Measurements from ENCODE around the gene NR2F1-AS1.
"Not testable (repeated sequence)": the region's sequence is repeated elsewhere in the genome, so short reads cannot be mapped to it uniquely, and the experiment has no call there.

Gene NR2F1-AS1

GRCh38 chr5:93517828-93518227 lies 63.2 kb downstream of the NR2F1-AS1 start:
- DNase-seq, result no peak

DNA sequence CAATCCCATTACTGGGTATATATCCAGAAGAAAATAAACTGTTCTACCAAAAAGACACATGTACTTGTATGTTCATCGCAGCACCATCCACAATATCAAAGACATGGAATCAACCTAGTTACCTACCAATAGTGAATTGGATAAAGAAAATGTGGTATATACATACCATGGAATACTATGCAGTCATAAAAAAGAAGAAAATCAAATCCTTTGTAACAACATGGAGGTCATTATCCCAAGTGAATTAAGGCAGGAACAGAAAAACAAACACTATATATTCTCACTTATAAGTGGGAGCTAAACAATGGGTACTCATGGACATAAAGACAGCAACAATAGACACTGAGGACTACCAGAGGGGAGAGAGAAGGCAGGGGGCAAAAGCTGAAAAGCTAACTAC lies 67.7 kb downstream of the NR2F1-AS1 start:
- no peak for DNase-seq

DNA sequence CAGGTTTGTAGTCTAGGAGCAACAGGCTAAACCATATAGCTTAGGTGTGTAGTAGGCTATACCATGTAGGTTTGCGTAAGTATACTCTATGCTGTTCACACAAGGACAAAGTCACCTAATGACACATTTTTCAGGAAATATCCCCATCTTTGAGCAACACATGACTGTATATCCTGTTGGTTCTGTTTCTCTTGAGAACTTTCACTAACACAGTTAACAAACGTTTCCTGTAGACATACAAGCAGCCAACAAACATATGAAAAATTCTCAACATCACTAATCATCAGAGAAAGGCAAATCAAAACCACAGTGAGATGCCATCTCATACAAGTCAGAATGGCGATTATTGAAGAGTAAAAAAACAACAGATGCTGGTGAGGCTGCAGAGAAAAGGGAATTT lies 68.2 kb downstream of the NR2F1-AS1 start:
- DNase-seq, result no peak

DNA sequence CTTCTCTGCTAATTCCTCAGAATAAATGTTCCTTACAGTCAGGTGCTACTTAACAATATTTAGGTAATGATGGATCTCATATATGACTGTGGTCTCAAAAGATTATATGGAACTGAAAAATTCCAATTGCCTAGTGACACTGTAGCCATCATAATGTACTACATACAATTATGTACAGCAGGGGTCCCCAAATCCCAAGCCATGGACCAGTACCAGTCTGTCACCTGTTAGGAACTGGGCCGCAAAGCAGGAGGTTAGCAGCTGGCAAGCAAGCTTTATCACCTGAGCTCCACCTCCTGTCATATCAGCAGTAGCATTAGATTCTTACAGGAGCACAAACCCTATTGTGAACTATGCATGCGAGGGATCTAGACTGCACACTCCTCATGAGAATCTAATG lies 69.6 kb downstream of the NR2F1-AS1 start:
- DNase-seq, result no peak

DNA sequence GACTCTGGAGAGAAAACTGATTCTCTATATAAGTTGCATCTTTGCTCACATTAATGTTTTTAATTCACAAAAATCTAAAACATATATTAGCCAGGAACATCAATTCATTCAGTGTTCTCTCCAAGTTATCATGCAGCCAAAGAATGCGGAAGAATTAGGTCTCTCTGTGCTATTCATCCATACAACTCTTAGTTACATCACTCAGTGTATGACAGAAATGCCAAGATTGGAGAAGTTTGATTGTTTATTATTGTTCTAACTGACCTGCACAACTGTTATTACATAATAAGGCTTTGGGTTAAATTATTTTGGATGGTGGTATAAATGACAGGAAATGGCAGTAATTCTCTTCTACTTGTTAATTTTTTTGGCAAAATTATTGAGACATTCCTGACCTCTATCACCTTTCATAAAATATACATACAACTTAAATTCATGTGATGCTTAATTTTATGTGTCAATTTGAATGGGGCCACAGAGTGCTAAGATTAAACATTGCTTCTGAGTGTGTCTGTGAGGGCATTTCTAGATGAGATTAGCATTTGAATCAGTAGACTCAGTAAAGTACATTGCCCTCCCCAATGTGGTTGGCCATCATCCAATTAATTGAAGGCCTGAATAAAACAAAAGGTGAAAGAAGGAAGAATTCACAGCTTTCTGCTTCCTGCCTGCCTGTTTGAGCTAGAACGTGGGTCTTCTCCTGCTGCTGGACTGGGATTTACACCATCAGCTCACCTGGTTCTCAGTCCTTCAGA lies 70.2 kb downstream of the NR2F1-AS1 start:
- DNase-seq, result no peak

DNA sequence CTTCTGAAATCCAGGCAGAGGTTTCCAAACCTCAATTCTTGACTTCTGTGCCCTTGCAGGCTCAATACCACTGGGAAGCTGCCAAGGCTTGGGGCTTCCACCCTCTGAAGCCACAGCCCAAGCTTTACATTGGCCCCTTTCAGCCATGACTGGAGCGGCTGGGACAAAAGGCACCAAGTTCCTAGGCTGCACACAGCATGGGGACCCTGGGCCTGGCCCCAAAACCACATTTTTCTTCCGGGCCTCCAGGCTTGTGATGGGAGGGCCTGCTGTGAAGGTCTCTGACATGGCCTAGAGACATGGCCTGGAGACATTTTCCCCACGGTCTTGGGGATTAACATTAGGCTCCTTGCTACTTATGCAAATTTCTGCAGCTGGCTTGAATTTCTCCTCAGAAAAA lies 75.5 kb downstream of the NR2F1-AS1 start:
- DNase-seq, result not testable (repeated sequence)

DNA sequence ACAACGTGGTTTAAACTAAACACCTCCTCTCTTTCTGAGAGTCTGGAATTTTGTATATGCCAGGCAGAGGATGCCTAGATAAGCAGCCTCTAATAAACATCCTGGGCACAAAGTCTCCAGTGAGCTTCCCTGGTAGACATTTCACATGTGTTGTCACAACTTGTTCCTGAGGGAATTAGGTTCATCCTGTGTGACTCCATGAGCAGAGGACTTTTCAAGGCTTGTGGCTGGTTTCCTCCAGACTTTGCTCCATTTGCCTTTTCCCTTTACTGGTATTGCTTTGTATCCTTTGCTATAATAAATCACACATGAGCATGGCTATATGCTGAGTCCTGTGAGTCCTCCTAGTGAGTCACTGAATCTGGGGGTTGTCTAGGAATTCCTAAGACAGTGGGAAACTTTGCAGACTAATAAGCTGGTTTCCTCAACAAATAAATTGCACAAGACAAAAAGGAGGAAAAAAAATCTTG lies 77.4 kb downstream of the NR2F1-AS1 start:
- no peak for DNase-seq

DNA sequence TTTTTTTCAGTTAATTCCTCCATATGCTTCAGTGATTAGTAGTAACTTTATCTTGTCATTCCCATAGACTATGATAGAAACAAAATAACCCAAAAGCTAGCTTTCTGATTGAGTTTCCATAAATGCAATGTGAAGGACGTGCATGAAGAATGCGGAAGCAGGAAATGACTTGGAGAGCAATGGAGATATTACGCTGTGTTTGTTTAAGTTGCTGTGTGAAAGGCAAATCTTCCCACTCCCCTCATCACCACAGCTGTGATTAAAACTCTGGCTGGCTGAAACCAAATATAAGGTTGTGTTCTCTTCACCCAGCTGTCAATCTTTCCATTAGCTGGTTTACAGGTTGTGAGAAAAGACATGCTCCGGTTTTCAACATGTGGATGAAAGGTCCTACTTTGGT lies 83.9 kb downstream of the NR2F1-AS1 start:
- DNase-seq, result no peak

DNA sequence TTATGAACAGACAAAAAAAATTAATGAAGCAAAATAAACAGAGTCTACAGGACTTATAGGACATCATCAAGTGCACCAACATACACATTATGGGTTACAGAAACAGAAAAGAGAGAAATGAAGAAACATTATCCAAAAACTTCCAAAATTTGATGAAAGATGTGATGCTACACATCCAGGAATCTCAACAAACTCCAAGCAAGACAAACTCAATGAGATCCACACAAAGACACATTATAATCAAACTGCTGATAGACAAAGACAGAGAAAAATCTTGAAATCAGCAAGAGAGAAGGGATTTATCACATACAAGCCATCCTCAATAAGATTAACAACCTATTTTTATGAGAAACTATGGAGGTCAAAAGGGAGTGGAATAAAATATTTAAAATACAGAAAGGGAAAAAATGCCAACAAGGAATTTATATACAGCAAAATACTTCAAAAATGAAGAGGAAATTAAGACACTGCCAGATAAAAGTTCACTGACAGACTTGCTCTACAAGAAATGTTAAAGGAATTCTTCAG lies 101.0 kb downstream of the NR2F1-AS1 start:
- no peak for DNase-seq

DNA sequence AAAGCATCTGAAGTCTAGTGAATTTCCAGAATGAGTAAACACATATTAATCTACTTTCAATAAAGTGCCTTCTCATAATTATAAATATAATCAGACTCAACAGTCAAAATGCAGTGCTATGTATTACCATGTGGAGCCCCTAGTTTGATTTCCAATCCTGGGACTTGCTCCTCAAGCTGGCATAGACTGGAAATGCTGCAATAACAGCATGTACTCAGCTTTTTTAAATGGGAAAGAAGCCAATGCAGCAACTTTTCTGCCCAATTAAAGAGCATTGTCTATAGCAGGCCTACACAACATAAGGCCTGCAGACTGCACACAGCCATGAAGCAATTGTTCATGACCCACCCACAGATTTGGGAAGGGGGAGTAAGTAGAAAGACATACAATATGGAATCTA lies 103.2 kb downstream of the NR2F1-AS1 start:
- no peak for DNase-seq

GRCh38 chr5:93476251-93476742 lies 104.7 kb downstream of the NR2F1-AS1 start:
- no peak for DNase-seq

DNA sequence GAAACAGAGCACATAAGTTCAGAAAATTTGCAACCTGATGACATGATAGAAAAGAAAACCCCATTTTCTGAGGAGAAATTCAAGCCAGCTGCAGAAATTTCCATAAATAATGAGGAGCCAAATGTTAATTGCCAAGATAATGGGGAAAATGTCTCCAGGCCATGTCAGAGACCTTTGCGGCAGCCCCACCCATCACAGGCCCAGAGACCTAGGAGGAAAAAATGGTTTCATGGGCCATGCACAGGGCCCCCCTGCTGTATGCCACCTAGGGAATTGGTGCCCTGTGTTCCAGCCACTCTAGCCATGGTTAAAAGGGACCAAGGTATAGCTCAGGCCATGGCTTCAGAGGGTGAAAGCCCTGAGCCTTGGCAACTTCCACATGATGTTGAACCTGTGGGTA lies 118.1 kb downstream of the NR2F1-AS1 start:
- no peak for DNase-seq

DNA sequence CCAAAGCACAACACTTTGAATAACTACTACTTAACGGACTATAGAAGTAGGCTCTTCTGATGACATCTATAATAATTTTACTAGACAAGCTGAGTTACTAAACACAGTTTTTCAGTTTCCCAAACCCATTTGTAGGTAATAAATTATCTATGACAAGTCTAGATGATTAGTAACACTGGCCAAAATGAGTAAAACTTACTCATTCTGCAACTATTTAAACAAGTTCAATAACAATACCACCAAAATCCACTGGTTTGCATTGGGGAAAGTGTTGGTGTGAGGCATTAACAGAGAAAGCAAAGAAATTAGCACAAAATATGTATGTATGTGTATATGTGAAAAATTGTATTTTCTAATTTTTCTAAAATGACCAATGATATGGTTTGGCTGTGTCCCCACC lies 119.3 kb downstream of the NR2F1-AS1 start:
- DNase-seq, result no peak

GRCh38 chr5:93460286-93460685 lies 120.7 kb downstream of the NR2F1-AS1 start:
- no peak for DNase-seq

- not testable (repeated sequence) for DNase-seq
Observed at GRCh38 chr5:93456796-93457195, 124.2 kb downstream of the NR2F1-AS1 start.

DNA sequence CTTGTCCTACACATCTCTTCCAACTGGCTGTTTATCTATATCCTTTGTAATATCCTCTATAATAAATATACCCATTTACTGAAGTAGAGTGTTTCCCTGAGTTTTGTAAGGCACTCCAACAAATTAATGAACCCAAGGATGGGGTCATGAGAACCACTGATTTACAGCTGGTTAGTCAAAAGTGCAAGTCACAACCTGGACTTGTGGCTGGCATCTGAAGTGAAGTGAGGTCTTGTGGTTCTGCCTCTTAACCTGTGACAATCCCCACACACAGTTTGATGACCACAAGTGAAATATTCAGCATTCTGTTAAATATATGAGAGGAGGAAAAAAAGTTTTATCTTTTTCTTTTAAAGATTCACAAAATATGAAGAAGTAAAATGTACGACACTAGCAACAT lies 126.1 kb downstream of the NR2F1-AS1 start:
- DNase-seq, result no peak

DNA sequence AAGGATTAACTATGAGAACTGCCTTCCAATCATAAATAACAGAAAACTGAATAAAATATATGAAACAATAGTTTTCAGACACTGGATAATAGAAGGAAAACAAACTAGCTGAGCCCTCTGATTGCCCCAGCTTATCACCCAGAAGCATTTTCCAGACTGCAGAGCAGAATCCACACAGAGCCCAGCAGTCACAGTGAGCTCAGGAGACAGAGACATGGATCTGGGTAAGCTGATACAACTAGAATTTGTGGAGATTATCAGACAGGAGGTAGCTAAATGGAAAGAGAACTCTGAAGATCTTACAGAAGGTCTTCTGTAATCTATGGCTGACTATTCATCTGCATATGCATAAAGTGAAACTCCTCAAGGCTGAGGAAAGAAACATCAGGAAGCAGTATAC lies 128.8 kb downstream of the NR2F1-AS1 start:
- no peak for DNase-seq

DNA sequence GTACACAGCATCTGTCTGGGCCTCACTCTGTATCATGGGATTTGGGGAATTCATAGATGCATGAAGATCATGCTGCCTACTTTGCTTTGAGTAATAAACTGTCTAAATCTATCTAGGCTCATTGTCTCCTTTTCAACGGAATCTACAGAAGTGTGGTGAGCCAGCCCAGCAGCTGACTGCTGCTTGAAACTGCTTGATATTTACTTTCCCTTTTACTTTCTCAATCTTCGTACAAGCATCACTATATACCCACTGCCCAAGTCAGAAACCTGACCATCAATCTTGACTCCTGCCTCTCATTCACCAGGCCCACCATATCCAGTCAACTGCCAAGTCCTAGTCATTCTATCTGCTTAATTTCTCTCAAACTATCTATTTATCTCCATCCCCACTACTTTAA lies 142.9 kb downstream of the NR2F1-AS1 start:
- DNase-seq, result no peak

DNA sequence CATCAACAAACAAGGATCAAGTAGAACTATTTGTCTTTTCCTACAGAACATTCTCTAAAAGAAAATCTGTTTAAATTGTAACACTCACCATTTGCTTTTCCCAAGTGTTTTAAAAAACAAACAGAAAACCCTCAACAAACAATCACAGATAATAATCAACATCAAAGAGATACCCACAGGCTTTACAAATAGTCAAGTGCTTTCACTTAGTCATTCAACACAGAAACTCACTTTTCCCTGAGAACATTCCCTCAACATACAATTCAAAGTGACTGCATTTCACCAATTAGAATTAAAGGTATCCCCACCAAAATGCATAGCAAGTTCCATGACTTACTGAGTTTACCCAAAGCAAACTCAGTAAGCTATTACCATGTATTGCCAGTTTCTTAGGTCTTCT lies 144.9 kb downstream of the NR2F1-AS1 start:
- DNase-seq, result no peak

DNA sequence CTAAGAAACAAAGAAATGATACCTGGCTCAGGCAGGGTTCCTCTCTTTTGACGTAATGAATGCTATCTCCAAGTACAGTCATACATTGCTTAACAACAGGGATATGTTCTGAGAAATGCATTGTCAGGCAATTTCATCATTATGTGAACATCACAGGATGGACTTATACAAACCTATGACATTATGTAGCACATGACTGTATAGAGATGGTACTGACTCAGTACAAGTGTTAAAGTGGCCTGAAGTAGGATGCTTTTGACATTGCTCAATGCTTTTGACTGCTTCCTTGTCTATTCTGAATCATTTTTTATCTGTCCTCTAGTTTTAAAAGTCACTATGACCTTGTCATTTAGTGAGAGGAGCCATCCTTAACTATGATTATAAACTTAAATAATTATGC lies 147.6 kb downstream of the NR2F1-AS1 start:
- no peak for DNase-seq

- no peak for DNase-seq
Observed at GRCh38 chr5:93431250-93431649, 149.8 kb downstream of the NR2F1-AS1 start.

- no peak for DNase-seq
Observed at GRCh38 chr5:93430673-93431199, 150.3 kb downstream of the NR2F1-AS1 start.

DNA sequence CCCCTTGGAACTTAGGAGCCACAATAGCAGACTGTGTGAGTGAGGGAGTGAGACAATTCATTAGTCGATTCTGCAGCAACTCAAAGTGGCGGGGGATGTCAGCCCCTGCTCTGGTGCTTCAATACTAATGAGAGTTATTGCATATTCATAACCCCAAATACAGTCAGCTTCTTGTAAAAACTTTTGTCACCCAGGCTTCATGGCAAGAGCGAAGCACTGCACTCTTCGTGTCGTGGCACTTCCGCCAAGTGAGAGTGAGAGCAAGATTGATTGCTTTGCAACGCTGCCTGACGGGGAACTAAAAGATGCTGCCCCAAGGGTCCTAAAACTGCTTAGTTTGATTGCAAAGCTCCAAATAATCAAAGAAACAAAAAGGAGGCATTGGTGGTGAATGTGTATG lies 150.9 kb downstream of the NR2F1-AS1 start:
- no peak for DNase-seq

DNA sequence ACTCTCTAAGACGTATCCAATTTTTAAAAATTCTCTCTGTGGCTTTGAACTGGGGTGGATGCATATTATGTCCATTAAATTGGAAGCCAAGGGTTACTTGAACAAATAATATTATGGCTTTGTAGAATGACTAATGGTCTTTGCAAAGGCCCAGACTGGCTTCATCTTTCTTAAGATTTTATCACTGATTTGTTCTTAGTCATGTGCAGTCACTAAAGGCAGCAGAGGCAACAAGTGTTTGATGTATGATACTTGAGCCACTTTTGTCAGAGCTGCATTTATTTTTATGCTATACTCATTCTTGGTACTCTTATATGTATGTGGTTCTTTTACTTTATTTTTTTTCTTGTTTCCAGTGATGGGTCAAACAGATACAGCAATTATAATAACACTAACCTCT lies 152.2 kb downstream of the NR2F1-AS1 start:
- DNase-seq, result no peak

GRCh38 chr5:93427316-93427715 lies 153.7 kb downstream of the NR2F1-AS1 start:
- DNase-seq, result no peak
